Effector memory CD4-positive, alpha-beta T cell (primary cell): ENCODE results near the gene CUL5.
"Not testable (repeated sequence)": the region's sequence is repeated elsewhere in the genome, so short reads cannot be mapped to it uniquely, and the experiment has no call there.

ENCODE experiments used
- DNase-seq, 3 donors: peaks; one replicate each; pipeline ENCODE4 v3.0.0-alpha.2; 2020
- H3K27ac ChIP-seq: 2 replicates; pipeline ENCODE4 v1.7.0; 2013; ENCODE audit warnings: mild to moderate bottlenecking, low read length, moderate library complexity; ENCODE audit not compliant: insufficient read depth, poor library complexity, severe bottlenecking
- H3K27me3 ChIP-seq: replicated peaks from 2 replicates; pipeline ENCODE4 v1.7.0; 2013; ENCODE audit warnings: mild to moderate bottlenecking, low read length; ENCODE audit not compliant: insufficient read depth, control insufficient read depth, poor library complexity, severe bottlenecking
- H3K36me3 ChIP-seq: 2 replicates; pipeline ENCODE4 v1.7.0; 2013; ENCODE audit warnings: mild to moderate bottlenecking, low read length, moderate library complexity; ENCODE audit not compliant: control insufficient read depth, insufficient read depth
- H3K4me1 ChIP-seq: 2 replicates; pipeline ENCODE4 v1.7.0; 2013; ENCODE audit warnings: low read length, mild to moderate bottlenecking; ENCODE audit not compliant: control insufficient read depth, insufficient read depth, poor library complexity, severe bottlenecking
- H3K4me3 ChIP-seq: 2 replicates; pipeline ENCODE4 v1.7.0; 2013; ENCODE audit warnings: low read length, low read depth, mild to moderate bottlenecking; ENCODE audit not compliant: insufficient read depth, poor library complexity, severe bottlenecking
- H3K9me3 ChIP-seq: 2 replicates; pipeline ENCODE4 v1.7.0; 2013; ENCODE audit warnings: mild to moderate bottlenecking, low read length, moderate library complexity; ENCODE audit not compliant: control insufficient read depth

CUL5 gene

DNA sequence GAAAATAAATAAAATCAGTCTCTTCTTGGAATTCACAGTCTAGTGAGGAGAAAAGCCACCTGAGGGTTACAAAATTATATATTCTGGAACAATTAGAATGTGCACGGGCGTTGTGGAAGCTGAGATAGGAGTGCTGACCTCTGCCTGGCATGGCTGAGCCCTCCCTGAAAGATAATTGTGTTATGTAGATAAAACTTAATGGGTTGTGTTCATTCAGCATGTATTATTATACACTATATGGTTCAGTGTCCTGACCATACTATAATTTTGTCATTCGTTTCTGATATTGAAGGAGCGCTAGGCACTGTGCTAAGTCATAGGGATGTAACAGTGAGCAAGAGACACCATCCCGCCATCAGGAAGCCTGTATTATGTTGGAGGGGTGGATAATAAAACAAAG lies 116.4 kb downstream of the CUL5 start:
- H3K9me3 ChIP-seq = no peaks in the 10 kb centered on the region
- no peak for DNase-seq
- no peaks in the 10 kb centered on the region for H3K27me3 ChIP-seq
- no peak overlapping the region for H3K27ac ChIP-seq
- H3K36me3 ChIP-seq = no peaks in the 10 kb centered on the region
- H3K4me3 ChIP-seq = no peak overlapping the region
- H3K4me1 ChIP-seq = peaks cover 22% of the 10 kb centered on the region

- DNase-seq = no peak
- H3K27me3 ChIP-seq = no peaks in the 10 kb centered on the region
- H3K9me3 ChIP-seq = no peaks in the 10 kb centered on the region
- peaks cover 8% of the 10 kb centered on the region for H3K36me3 ChIP-seq
- H3K4me3 ChIP-seq = no peak overlapping the region
- no peak overlapping the region for H3K27ac ChIP-seq
- peaks cover 3% of the 10 kb centered on the region for H3K4me1 ChIP-seq
These were observed 120.1 kb downstream of the CUL5 start for GRCh38 chr11:108128772-108129171.

DNA sequence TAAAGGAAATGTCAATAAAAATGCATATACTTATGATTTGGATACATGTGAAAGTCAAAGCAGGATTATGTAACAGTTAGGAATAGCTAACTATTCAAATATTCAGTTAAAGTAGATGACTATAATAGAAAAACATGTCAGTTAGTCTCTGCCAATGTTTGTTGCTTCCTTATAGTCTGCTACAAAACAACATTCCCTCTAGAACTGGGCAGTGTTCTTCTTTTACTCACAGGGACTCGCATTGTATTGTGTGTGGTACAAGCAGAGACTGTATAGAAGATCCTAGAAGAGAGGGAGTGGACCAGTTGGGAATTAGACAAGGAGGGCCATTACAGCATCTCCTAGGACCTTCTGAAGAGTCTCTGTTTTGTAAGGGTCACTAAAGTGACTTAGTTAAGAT lies 123.3 kb downstream of the CUL5 start:
- H3K4me1 ChIP-seq = no peaks in the 10 kb centered on the region
- H3K27ac ChIP-seq = no peak overlapping the region
- peaks cover 10% of the 10 kb centered on the region for H3K36me3 ChIP-seq
- H3K9me3 ChIP-seq = no peaks in the 10 kb centered on the region
- no peak overlapping the region for H3K4me3 ChIP-seq
- no peak for DNase-seq
- no peaks in the 10 kb centered on the region for H3K27me3 ChIP-seq

DNA sequence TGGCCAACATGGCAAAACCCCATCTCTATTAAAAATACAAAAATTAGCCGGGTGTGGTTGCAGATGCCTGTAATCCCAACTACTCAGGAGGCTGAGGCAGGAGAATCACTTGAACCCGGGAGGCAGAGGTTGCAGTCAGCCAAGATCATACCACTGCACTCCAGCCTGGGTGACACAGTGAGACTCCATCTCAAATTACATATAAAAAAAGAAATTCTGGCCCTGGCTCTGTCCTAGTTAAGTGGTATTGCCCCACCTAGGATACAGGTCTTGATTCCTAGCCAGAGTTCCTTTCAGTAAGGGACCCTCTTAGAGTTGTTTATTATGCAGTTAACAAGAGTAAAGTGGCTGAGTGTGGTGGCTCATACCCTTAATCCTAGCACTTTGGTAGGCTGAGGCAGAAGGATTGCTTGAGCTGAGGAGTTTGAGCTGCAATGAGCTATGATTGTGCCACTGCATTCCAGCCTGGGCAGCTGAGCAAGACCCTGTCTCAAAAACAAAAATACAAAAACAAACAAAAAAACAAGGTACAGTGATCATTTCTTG lies 124.4 kb downstream of the CUL5 start:
- H3K27ac ChIP-seq, H3K4me3 ChIP-seq, H3K27me3 ChIP-seq, DNase-seq, H3K4me1 ChIP-seq, H3K9me3 ChIP-seq: not testable (repeated sequence)
- peaks cover 12% of the 10 kb centered on the region for H3K36me3 ChIP-seq

- Histone ChIP-seq H3K27ac (no peak overlapping the region), H3K36me3 (peaks cover 29% of the 10 kb centered on the region), H3K27me3 (no peaks in the 10 kb centered on the region), H3K4me1 (no peaks in the 10 kb centered on the region), H3K9me3 (no peaks in the 10 kb centered on the region), H3K4me3 (no peak overlapping the region)
- DNase-seq = no peak
These were observed 127.3 kb downstream of the CUL5 start for GRCh38 chr11:108135845-108136544.

GRCh38 chr11:108137212-108137611 lies 128.5 kb downstream of the CUL5 start:
- no peaks in the 10 kb centered on the region for H3K27me3 ChIP-seq
- no peak overlapping the region for H3K27ac ChIP-seq
- H3K36me3 ChIP-seq = peaks cover 31% of the 10 kb centered on the region
- no peak overlapping the region for H3K4me3 ChIP-seq
- H3K4me1 ChIP-seq = no peaks in the 10 kb centered on the region
- H3K9me3 ChIP-seq = no peaks in the 10 kb centered on the region
- no peak for DNase-seq

DNA sequence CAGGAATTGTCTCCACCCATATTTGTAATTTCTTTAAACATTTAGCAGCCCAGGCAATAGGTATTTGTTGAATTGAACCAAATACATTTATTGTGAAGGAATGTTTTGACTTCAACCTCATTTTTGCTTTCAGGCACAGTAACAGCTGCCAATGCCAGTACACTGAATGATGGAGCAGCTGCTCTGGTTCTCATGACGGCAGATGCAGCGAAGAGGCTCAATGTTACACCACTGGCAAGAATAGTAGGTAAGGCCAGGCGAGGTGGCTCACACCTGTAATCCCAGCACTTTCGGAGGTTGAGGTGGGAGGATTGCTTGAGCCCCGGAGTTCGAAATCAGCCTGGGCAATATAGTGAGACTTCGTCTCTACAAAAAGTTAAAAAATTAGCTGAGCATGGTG lies 133.6 kb downstream of the CUL5 start:
- peaks cover 41% of the 10 kb centered on the region for H3K36me3 ChIP-seq
- H3K27ac ChIP-seq = no peak overlapping the region
- H3K4me3 ChIP-seq = no peak overlapping the region
- H3K27me3 ChIP-seq = no peaks in the 10 kb centered on the region
- no peaks in the 10 kb centered on the region for H3K9me3 ChIP-seq
- no peaks in the 10 kb centered on the region for H3K4me1 ChIP-seq
- DNase-seq = no peak

- H3K4me1 ChIP-seq = no peaks in the 10 kb centered on the region
- no peak overlapping the region for H3K27ac ChIP-seq
- DNase-seq = no peak
- no peaks in the 10 kb centered on the region for H3K9me3 ChIP-seq
- no peak overlapping the region for H3K4me3 ChIP-seq
- H3K27me3 ChIP-seq = no peaks in the 10 kb centered on the region
- H3K36me3 ChIP-seq = peaks cover 57% of the 10 kb centered on the region
These were observed 135.9 kb downstream of the CUL5 start for GRCh38 chr11:108144615-108145014.

DNA sequence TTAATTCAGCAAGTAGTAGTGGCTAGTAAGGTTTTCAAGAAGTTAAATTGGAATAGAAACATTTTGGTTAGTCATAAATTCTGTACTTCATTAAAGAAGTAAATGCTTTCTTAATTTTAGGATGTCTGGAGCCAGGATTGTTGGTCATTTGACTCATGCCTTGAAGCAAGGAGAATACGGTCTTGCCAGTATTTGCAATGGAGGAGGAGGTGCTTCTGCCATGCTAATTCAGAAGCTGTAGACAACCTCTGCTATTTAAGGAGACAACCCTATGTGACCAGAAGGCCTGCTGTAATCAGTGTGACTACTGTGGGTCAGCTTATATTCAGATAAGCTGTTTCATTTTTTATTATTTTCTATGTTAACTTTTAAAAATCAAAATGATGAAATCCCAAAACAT lies 138.5 kb downstream of the CUL5 start:
- Histone ChIP-seq H3K4me1 (no peaks in the 10 kb centered on the region), H3K4me3 (no peak overlapping the region), H3K9me3 (no peaks in the 10 kb centered on the region), H3K27ac (no peak overlapping the region), H3K27me3 (no peaks in the 10 kb centered on the region), H3K36me3 (peaks cover 63% of the 10 kb centered on the region)
- no peak for DNase-seq

GRCh38 chr11:108148556-108148955 lies 139.9 kb downstream of the CUL5 start:
- H3K27ac ChIP-seq = no peak overlapping the region
- DNase-seq = no peak
- no peaks in the 10 kb centered on the region for H3K4me1 ChIP-seq
- no peak overlapping the region for H3K4me3 ChIP-seq
- no peaks in the 10 kb centered on the region for H3K9me3 ChIP-seq
- H3K27me3 ChIP-seq = no peaks in the 10 kb centered on the region
- peaks cover 64% of the 10 kb centered on the region for H3K36me3 ChIP-seq
